A673 (cell line): ENCODE data around the gene HS3ST3B1. TPM values are rescaled to one million over a fixed set of nuclear protein-coding genes. Genes with fewer than 3 reads are reported as not detected.

Experiments used
- BruUV-seq: library from RNA; stranded (reverse); fragments of 400-500 nt; replicated peaks from 2 replicates; lab custom pipeline; 2021; lab: Mats Ljungman, UMichigan
- CTCF ChIA-PET: fragments of 300-600 bp; sonication (Branson Sonifier 250); formaldehyde crosslinking; loops from one replicate; lab custom pipeline; 2022; ENCODE audit warnings: antibody characterized with exemption; lab: Charles Lee
- POLR2A ChIA-PET: fragments of 300-600 bp; sonication (Branson Sonifier 250); formaldehyde crosslinking; loops from one replicate; lab custom pipeline; 2022; ENCODE audit warnings: antibody characterized with exemption; ENCODE audit not compliant: low non-redundant PET; lab: Charles Lee
- DNase-seq: peaks from one replicate; pipeline ENCODE4 v3.0.0-alpha.2; 2015; ENCODE audit warnings: low spot score
- H3K27ac ChIP-seq: fragments of 200-600 bp; sonication (generic); 2 replicates; pipeline ENCODE4 v1.5.1; 2016; ENCODE audit warnings: mixed run types, low read depth, mild to moderate bottlenecking, mixed read lengths, antibody characterized with exemption, low read length; ENCODE audit not compliant: poor library complexity, severe bottlenecking
- H3K27me3 ChIP-seq: fragments of 200-600 bp; sonication (generic); replicated peaks from 2 replicates; pipeline ENCODE4 v1.6.1; 2017; ENCODE audit warnings: mixed run types, low read depth, mild to moderate bottlenecking, mixed read lengths, antibody characterized with exemption, low read length; ENCODE audit not compliant: insufficient read depth, poor library complexity
- H3K36me3 ChIP-seq: fragments of 200-600 bp; sonication (generic); 2 replicates; pipeline ENCODE4 v1.6.1; 2016; ENCODE audit warnings: mixed run types, mild to moderate bottlenecking, mixed read lengths, antibody characterized with exemption, low read length; ENCODE audit not compliant: insufficient read depth, poor library complexity, severe bottlenecking
- H3K4me1 ChIP-seq: fragments of 200-600 bp; sonication (generic); 2 replicates; pipeline ENCODE4 v1.6.1; 2017; ENCODE audit warnings: mixed run types, mild to moderate bottlenecking, mixed read lengths, antibody characterized with exemption, low read length; ENCODE audit not compliant: insufficient read depth, poor library complexity, severe bottlenecking
- H3K4me3 ChIP-seq: fragments of 200-600 bp; sonication (generic); 2 replicates; pipeline ENCODE4 v1.5.1; 2016; ENCODE audit warnings: low read depth, mixed run types, mild to moderate bottlenecking, mixed read lengths, low read length; ENCODE audit not compliant: poor library complexity, severe bottlenecking
- H3K9me3 ChIP-seq: fragments of 200-600 bp; sonication (generic); 2 replicates; pipeline ENCODE4 v1.6.1; 2016; ENCODE audit warnings: mixed run types, low read depth, mild to moderate bottlenecking, mixed read lengths, antibody characterized with exemption, low read length; ENCODE audit not compliant: poor library complexity, severe bottlenecking
- EZH2 ChIP-seq: fragments of 200-600 bp; sonication (generic); IDR thresholded peaks from 2 replicates; pipeline ENCODE4 v1.6.1; 2017; ENCODE audit warnings: borderline replicate concordance, low read depth, mild to moderate bottlenecking, mixed read lengths, antibody characterized with exemption, low read length; ENCODE audit not compliant: poor library complexity, severe bottlenecking
- intact Hi-C: fragments of 100-400 bp; cut with micrococcal nuclease; formaldehyde crosslinking; loops from one replicate; pipeline ENCODE4 v1.10.0; 2022; ENCODE audit not compliant: unreplicated experiment
- total RNA-seq: library from RNA; stranded (reverse); gene quantifications from 2 replicates; pipeline ENCODE4 v1.2.3, GENCODE V29; 2021
- TF ChIP-seq, protein P1 (sequence below): fragments of 300-800, 200-600 bp; sonication (generic); conservative IDR thresholded peaks from 2 replicates; pipeline ENCODE4 v1.5.1; 2017; ENCODE audit warnings: low read depth, mild to moderate bottlenecking, antibody characterized with exemption, low read length, moderate library complexity, mixed read lengths

HS3ST3B1 gene
- total RNA-seq, 1 experiment from 2014 or later: not detected

DNA sequence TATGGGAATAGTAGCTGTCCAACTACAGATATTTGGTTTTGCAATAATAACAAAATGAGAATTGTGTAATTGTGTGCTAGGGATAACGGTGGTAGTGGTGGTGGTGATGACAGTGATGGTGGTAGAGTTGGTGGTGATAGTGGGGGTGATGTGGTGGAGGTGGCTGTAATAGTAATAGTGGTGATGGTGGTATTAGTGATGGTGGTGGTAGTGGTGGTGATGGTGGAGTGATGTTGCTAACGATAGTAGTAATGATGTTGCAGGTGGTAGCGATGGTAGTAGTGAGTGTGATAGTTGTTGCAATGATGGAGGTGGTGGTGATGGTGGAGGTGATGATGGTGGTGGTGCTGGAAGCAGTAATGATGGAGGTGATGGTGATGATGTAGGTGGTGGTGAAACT lies 94.4 kb downstream of the HS3ST3B1 start:
- intact Hi-C loops: loop anchor here (10.0 kb wide), 1 partner anchor 60 kb away; no protein-coding TSS in a partner anchor
- TF ChIP-seq, protein P1, sequence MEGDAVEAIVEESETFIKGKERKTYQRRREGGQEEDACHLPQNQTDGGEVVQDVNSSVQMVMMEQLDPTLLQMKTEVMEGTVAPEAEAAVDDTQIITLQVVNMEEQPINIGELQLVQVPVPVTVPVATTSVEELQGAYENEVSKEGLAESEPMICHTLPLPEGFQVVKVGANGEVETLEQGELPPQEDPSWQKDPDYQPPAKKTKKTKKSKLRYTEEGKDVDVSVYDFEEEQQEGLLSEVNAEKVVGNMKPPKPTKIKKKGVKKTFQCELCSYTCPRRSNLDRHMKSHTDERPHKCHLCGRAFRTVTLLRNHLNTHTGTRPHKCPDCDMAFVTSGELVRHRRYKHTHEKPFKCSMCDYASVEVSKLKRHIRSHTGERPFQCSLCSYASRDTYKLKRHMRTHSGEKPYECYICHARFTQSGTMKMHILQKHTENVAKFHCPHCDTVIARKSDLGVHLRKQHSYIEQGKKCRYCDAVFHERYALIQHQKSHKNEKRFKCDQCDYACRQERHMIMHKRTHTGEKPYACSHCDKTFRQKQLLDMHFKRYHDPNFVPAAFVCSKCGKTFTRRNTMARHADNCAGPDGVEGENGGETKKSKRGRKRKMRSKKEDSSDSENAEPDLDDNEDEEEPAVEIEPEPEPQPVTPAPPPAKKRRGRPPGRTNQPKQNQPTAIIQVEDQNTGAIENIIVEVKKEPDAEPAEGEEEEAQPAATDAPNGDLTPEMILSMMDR: no peak
- TF ChIP-seq EZH2: no peak
- DNase-seq: no peak
- no peak overlapping the region for H3K4me3 ChIP-seq
- H3K4me1 ChIP-seq: no peaks in the 10 kb centered on the region
- ChIA-PET CTCF (no interaction called here), POLR2A (no interaction called here)
- peaks cover 10% of the 10 kb centered on the region for H3K9me3 ChIP-seq
- no peaks in the 10 kb centered on the region for H3K36me3 ChIP-seq
- no peak overlapping the region for H3K27ac ChIP-seq
- BruUV-seq: no TSS peak
- H3K27me3 ChIP-seq: no peaks in the 10 kb centered on the region

DNA sequence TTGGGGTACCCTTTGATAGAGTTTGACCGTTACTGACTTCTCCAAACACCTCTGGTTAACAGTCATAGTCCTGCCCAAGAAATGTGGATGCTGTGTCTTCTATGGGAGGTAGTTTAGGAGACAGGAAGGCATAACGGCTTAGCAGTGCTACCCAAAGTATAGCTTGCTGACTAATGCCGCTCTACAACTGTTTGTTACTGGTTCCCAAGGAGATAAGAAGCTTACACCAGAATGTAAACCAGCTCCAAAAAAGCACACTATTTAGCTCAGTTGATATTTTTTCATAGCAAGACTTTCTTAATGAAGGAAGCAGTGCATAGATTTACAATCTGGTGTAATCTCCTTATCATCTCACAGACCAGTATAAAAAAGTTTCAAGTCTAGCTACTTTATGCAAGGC lies 95.7 kb downstream of the HS3ST3B1 start:
- no peak overlapping the region for H3K27ac ChIP-seq

DNA sequence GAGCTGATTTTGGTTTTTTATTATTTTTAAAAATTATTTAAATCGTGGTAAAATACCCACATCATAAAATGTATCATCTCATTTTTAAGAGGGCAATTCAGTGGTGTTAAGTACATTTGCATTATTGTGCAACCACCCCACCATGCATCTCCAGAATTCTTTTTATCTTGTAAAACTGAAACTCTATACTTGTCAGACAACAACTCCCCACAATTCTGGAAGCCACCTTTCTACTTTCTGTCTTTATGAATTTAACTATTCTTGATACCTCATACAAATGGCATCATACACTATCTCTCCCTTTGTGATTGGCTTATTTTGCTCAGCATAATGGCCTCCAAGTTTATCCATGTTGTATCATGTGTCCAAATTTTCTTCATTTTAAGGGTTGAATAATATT lies 97.9 kb downstream of the HS3ST3B1 start:
- Histone ChIP-seq H3K4me3 (no peak overlapping the region), H3K9me3 (peaks cover 7% of the 10 kb centered on the region), H3K27ac (no peak overlapping the region), H3K27me3 (no peaks in the 10 kb centered on the region), H3K4me1 (no peaks in the 10 kb centered on the region), H3K36me3 (no peaks in the 10 kb centered on the region)
- DNase-seq: no peak
- BruUV-seq: no TSS peak
- TF ChIP-seq EZH2: no peak
- TF ChIP-seq, protein P1: no peak
- POLR2A ChIA-PET: no interaction called here
- CTCF ChIA-PET: no interaction called here
- intact Hi-C loops: loop anchor here (10.0 kb wide), 1 partner anchor 56 kb away; no protein-coding TSS in a partner anchor

More for the DNA sequence above, 95.7 kb downstream of the HS3ST3B1 start:
- BruUV-seq: no TSS peak
- Histone ChIP-seq H3K4me3 (no peak overlapping the region), H3K9me3 (peaks cover 4% of the 10 kb centered on the region), H3K36me3 (no peaks in the 10 kb centered on the region), H3K4me1 (no peaks in the 10 kb centered on the region), H3K27me3 (no peaks in the 10 kb centered on the region)
- TF ChIP-seq, protein P1: no peak
- no peak for TF ChIP-seq EZH2
- intact Hi-C loops: loop anchor here (10.0 kb wide), 1 partner anchor 58 kb away; no protein-coding TSS in a partner anchor
- DNase-seq: no peak
- ChIA-PET POLR2A (no interaction called here), CTCF (no interaction called here)

Other genes starting within 250 kb of the HS3ST3B1 start
- gene COX10, start 231.6 kb upstream of the HS3ST3B1 start, total RNA-seq: 19.1 and 20.0 TPM in 2 replicates
- not detected in 2 replicates for gene CDRT15, start 64.2 kb upstream of the HS3ST3B1 start, total RNA-seq